PC-9 (cell line): ENCODE measurements around the gene ALG12. TPM values are rescaled to one million over a fixed set of nuclear protein-coding genes. Genes with fewer than 3 reads are reported as not detected.

Source experiments
- BruUV-seq: library from RNA; stranded (reverse); fragments of 400-500 nt; replicated peaks from 2 replicates; lab custom pipeline; 2021; lab: Mats Ljungman, UMichigan
- CTCF ChIA-PET: fragments of 300-600 bp; sonication (Branson Sonifier 250); formaldehyde crosslinking; loops from one replicate; lab custom pipeline; 2022; ENCODE audit warnings: antibody characterized with exemption; lab: Charles Lee
- POLR2A ChIA-PET: fragments of 300-600 bp; sonication (Branson Sonifier 250); formaldehyde crosslinking; loops from one replicate; lab custom pipeline; 2022; ENCODE audit warnings: antibody characterized with exemption; ENCODE audit not compliant: unreplicated experiment; lab: Charles Lee
- DNase-seq, 2 experiments: peaks; one replicate each; pipeline versions ENCODE4 v3.0.0 to v3.0.0-alpha.2; 2015 to 2022; ENCODE audit warnings: mixed read lengths in 1 of 2
- H2AFZ ChIP-seq: fragments of 200-600 bp; sonication (generic); 2 replicates; pipeline ENCODE4 v1.8.1; 2017; ENCODE audit warnings: antibody characterized with exemption
- H3F3A ChIP-seq: fragments of 200-600 bp; sonication (generic); 2 replicates; pipeline ENCODE4 v1.8.1; 2017; ENCODE audit warnings: antibody characterized with exemption, mild to moderate bottlenecking, low read depth; ENCODE audit not compliant: insufficient read depth
- H3K27ac ChIP-seq: fragments of 200-600 bp; sonication (generic); 2 replicates; pipeline ENCODE4 v1.6.1; 2016; ENCODE audit warnings: mixed run types
- H3K27me3 ChIP-seq: fragments of 200-600 bp; sonication (generic); 2 replicates; pipeline ENCODE4 v1.6.1; 2016; ENCODE audit warnings: low read depth, mixed run types; ENCODE audit not compliant: insufficient read depth
- H3K36me3 ChIP-seq: fragments of 200-600 bp; sonication (generic); 2 replicates; pipeline ENCODE4 v1.6.1; 2016; ENCODE audit warnings: low read depth, mixed run types
- H3K4me1 ChIP-seq: fragments of 200-600 bp; sonication (generic); replicated peaks from 2 replicates; pipeline ENCODE4 v1.6.1; 2016; ENCODE audit warnings: mixed run types; ENCODE audit not compliant: insufficient read depth
- H3K4me2 ChIP-seq: fragments of 200-600 bp; sonication (generic); 2 replicates; pipeline ENCODE4 v1.6.1; 2017; ENCODE audit warnings: mixed run types
- H3K4me3 ChIP-seq: fragments of 200-600 bp; sonication (generic); 2 replicates; pipeline ENCODE4 v1.6.1; 2016; ENCODE audit warnings: mixed run types
- H3K79me2 ChIP-seq: fragments of 200-600 bp; sonication (generic); 2 replicates; pipeline ENCODE4 v1.6.1; 2017; ENCODE audit warnings: low read depth, mixed run types
- H3K9me2 ChIP-seq: fragments of 200-600 bp; sonication (generic); 2 replicates; pipeline ENCODE4 v1.8.1; 2017; ENCODE audit warnings: mild to moderate bottlenecking; ENCODE audit not compliant: insufficient read depth
- H3K9me3 ChIP-seq: fragments of 200-600 bp; sonication (generic); 2 replicates; pipeline ENCODE4 v1.8.1; 2016; ENCODE audit warnings: low read depth; ENCODE audit not compliant: insufficient read depth
- H4K20me1 ChIP-seq: fragments of 200-600 bp; sonication (generic); 2 replicates; pipeline ENCODE4 v1.8.1; 2017; ENCODE audit not compliant: insufficient read depth
- EZH2 ChIP-seq: fragments of 200-600 bp; sonication (generic); IDR thresholded peaks from 2 replicates; pipeline ENCODE4 v1.8.0; 2017; ENCODE audit warnings: antibody characterized with exemption, low read depth
- intact Hi-C: fragments of 100-400 bp; cut with micrococcal nuclease; formaldehyde crosslinking; loops from one replicate; pipeline ENCODE4 v1.10.0; 2022; ENCODE audit not compliant: unreplicated experiment
- total RNA-seq: library from RNA; stranded (reverse); gene quantifications from 2 replicates; pipeline ENCODE4 v1.2.3, GENCODE V29; 2021
- TF ChIP-seq, protein P1 (sequence below): fragments of 200-600 bp; sonication (generic); conservative IDR thresholded peaks from 2 replicates; pipeline ENCODE4 v1.6.1; 2017; ENCODE audit warnings: mixed run types, antibody characterized with exemption, mild to moderate bottlenecking, moderate library complexity

The ALG12 gene
- total RNA-seq, 1 experiment from 2014 or later: 16.8 TPM

DNA sequence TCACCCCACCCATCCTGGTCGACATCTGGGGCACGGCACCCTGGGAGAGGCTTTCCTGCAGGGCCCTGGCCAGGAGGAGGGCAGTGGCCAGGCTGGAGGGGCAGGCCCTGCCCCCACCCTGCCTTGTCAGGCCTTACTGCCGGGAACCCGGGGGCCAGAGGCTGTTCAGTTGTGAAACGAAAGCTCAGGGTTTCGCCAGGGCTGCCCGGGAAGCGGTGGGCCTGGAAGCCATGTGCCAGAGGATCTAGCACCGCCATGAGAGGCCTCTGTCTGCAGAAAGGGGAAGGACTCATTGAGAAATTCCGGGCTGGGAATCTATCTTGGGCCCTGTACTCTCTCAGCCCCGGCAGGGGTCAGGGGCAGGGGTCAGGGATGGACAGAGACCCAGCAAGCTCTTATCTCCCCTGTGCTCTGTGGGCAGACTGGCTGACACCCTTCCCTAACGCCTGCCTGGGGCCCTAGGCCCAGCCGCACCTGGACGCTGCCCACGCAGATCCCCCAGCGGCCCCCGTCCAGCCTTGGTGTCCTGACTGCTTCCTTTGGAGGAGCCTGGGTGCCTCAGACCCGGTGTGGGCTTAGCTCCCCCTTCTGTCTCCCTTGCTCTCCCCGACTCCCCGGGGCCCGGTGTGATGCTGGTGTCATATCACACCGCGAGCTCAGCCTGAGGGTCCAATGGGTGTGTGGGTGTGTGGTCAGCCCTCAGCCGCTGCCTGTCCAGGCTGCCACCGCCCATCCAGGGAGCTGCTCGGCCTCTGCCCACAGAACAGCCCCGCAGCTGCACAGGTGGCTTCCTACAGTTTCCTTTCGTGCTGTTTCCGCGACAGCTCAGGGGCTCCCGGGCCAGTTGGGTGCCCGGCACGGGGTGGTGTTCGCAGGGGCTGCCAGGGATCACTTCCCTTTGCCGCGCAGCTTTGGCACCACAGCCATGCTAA is 48.8 kb upstream of the ALG12 start:
- BruUV-seq: no TSS peak

DNA sequence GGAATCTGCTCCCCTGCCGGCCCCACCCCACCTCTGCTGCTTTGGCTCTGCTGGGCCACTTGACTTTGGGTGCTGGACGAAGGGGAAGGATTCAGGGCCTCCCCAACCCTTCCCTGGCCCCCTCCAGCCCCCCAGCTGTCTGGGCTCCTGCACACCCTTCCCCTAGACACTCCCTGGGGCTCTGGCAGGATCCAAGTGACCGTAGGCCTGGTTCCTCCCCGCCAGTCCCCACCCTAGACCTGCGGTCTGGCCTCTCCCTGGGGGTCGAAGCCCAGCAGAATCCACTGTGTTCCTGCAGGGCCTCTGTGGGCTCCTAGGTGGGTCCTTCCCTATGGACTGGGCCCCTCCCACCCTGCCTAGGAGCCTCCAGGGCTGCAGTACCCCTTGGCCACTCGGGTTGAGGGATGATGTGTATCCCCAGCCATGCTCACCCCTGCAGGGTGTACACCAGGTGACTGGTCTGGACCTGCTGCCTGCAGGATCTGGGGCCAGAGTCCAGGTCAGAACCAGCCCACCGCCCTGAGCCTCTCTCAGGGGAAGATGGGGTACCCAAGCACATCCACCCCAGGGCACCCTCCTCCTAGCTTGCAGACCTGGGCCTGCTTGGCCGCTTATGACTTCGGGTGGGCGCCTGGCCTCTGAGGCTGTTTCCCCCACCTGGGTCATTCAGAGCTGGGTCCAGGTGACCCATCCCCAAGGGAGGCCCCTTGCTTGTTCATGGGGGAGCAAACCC is 48.0 kb upstream of the ALG12 start:
- Histone ChIP-seq H4K20me1 (peaks cover 52% of the 10 kb centered on the region), H3K4me3 (no peak overlapping the region), H3K36me3 (peaks cover 31% of the 10 kb centered on the region), H3K27ac (no peak overlapping the region), H3K27me3 (no peaks in the 10 kb centered on the region), H3K79me2 (peaks cover 36% of the 10 kb centered on the region), H3K9me3 (no peaks in the 10 kb centered on the region), H3K9me2 (no peaks in the 10 kb centered on the region), H3K4me1 (peaks cover 26% of the 10 kb centered on the region), H2AFZ (no peak overlapping the region), H3K4me2 (no peak overlapping the region), H3F3A (peaks cover 57% of the 10 kb centered on the region; the same call in 1 of the 2 replicates)
- ChIA-PET CTCF (no interaction called here), POLR2A (no interaction called here)
- DNase-seq: no peak
- BruUV-seq: no TSS peak
- no peak for TF ChIP-seq EZH2
- TF ChIP-seq, protein P1, sequence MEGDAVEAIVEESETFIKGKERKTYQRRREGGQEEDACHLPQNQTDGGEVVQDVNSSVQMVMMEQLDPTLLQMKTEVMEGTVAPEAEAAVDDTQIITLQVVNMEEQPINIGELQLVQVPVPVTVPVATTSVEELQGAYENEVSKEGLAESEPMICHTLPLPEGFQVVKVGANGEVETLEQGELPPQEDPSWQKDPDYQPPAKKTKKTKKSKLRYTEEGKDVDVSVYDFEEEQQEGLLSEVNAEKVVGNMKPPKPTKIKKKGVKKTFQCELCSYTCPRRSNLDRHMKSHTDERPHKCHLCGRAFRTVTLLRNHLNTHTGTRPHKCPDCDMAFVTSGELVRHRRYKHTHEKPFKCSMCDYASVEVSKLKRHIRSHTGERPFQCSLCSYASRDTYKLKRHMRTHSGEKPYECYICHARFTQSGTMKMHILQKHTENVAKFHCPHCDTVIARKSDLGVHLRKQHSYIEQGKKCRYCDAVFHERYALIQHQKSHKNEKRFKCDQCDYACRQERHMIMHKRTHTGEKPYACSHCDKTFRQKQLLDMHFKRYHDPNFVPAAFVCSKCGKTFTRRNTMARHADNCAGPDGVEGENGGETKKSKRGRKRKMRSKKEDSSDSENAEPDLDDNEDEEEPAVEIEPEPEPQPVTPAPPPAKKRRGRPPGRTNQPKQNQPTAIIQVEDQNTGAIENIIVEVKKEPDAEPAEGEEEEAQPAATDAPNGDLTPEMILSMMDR: no peak
- intact Hi-C loops: no loop called here

More for the DNA sequence above, 48.8 kb upstream of the ALG12 start:
- no peaks in the 10 kb centered on the region for H3K9me2 ChIP-seq
- ChIA-PET CTCF (interaction anchor here (0.5 to 0.6 kb wide), 2 partner anchors 30 to 581 kb away, joined by 4 to 5 read pairs; no protein-coding TSS in a partner anchor), POLR2A (interaction anchor here (0.6 to 0.9 kb wide), 3 partner anchors 36 to 497 kb away, joined by 5 to 7 read pairs (median 5); no protein-coding TSS in a partner anchor)
- peaks cover 57% of the 10 kb centered on the region; the same call in 1 of the 2 replicates for H3F3A ChIP-seq
- H4K20me1 ChIP-seq: peaks cover 46% of the 10 kb centered on the region
- no peaks in the 10 kb centered on the region for H3K9me3 ChIP-seq
- H3K27ac ChIP-seq: no peak overlapping the region
- H2AFZ ChIP-seq: no peak overlapping the region
- no peak overlapping the region for H3K4me2 ChIP-seq
- peaks cover 27% of the 10 kb centered on the region for H3K79me2 ChIP-seq
- H3K4me1 ChIP-seq: peaks cover 31% of the 10 kb centered on the region
- H3K4me3 ChIP-seq: no peak overlapping the region
- TF ChIP-seq, protein P1: no peak
- TF ChIP-seq EZH2: no peak
- peaks cover 26% of the 10 kb centered on the region for H3K36me3 ChIP-seq
- no peaks in the 10 kb centered on the region for H3K27me3 ChIP-seq
- DNase-seq: no peak
- intact Hi-C loops: no loop called here
